Hepatocyte (in vitro differentiated cells): ENCODE results near the gene NHERF2.

Experiments used
- CTCF ChIP-seq: fragments of 200-600 bp; sonication (generic); IDR thresholded peaks from 2 replicates; pipeline ENCODE4 v1.5.1; 2016; ENCODE audit warnings: antibody characterized with exemption, mild to moderate bottlenecking; ENCODE audit not compliant: poor library complexity
- EZH2 ChIP-seq: fragments of 200-600 bp; sonication (generic); IDR thresholded peaks from 2 replicates; pipeline ENCODE4 v1.6.1; 2016; ENCODE audit warnings: antibody characterized with exemption, mild to moderate bottlenecking, borderline replicate concordance

- no peak for TF ChIP-seq CTCF
- TF ChIP-seq EZH2, result no peak
Observed at GRCh38 chr16:1980770-1981087, 46.0 kb upstream of the NHERF2 start.
